Measurements from ENCODE around the gene ICAM4. TPM values are rescaled to one million over a fixed set of nuclear protein-coding genes. Genes with fewer than 3 reads are reported as not detected.

Gene ICAM4
- total and polyA plus RNA-seq, 7 experiments from 2014 or later, result 0.40 to 3.7 (median 0.73) TPM

GRCh38 chr19:10245189-10245939 is 41.4 kb upstream of the ICAM4 start:
- ATAC-seq (no peak), DNase-seq (no peak)
- Mint-ChIP-seq H3K27me3 (no peaks in the 10 kb centered on the region), H3K36me3 (no peaks in the 10 kb centered on the region), H3K9me3 (no peaks in the 10 kb centered on the region), H3K4me3 (no peak overlapping the region), H3K27ac (peak overlapping the region in 1 of 9 donors; percentile 45), H3K4me1 (peaks cover 0 to 6% (median 4%) of the 10 kb centered on the region in 7 donors)
- Histone ChIP-seq H3K36me3 (ENCODE audit: control insufficient read depth in 2 of 3, insufficient read depth in 3 of 3, low read length in 3 of 3) (no peaks in the 10 kb centered on the region), H3K4me3 (ENCODE audit: low read length) (no peak overlapping the region), H3K9me3 (ENCODE audit: control insufficient read depth in 2 of 3, low read length in 3 of 3) (no peaks in the 10 kb centered on the region), H3K27ac (ENCODE audit: low read depth, low read length) (no peak overlapping the region), H3K27me3 (ENCODE audit: control insufficient read depth in 2 of 2, insufficient read depth in 2 of 2, low read length in 2 of 2) (no peaks in the 10 kb centered on the region), H3K4me1 (ENCODE audit: control insufficient read depth in 2 of 2, insufficient read depth in 2 of 2, low read length in 2 of 2) (no peaks in the 10 kb centered on the region)
- intact Hi-C loops (cut with micrococcal nuclease), result no loop called here
- POLR2A ChIA-PET, result interaction anchor here (1.0 to 1.2 kb wide), 2 partner anchors 9 to 63 kb away, joined by 3 read pairs; no protein-coding TSS in a partner anchor
- CTCF ChIA-PET, result interaction anchor here (0.6 to 0.8 kb wide), 2 partner anchors 20 to 50 kb away, joined by 3 read pairs; no protein-coding TSS in a partner anchor

DNA sequence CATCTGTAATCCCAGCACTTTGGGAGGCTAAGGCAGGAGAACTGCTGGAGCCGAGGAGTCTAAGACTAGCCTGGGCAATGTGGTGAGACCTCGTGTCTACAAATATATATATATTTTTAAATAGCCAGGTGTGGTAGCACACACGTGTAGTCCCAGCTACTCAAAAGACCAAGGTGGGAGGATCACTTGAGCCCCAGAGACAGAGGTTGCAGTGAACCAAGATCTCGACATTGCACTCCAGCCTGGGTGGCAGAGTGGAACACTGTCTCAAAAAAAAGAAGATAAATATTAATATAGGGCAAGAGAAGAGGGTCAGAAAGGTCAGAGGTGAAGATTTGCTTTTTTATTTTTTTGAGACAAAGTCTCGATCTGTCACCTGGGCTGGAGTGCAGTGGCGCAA is 40.2 kb upstream of the ICAM4 start:
- ATAC-seq (no peak), DNase-seq (no peak)
- ChIA-PET POLR2A (interaction anchor here (1.2 kb wide), 1 partner anchor 11 kb away, joined by 3 read pairs; no protein-coding TSS in a partner anchor), CTCF (interaction anchor here (0.6 to 0.8 kb wide), 4 partner anchors 10 to 316 kb away, joined by 3 to 4 read pairs (median 4); no protein-coding TSS in a partner anchor)
- intact Hi-C loops (cut with micrococcal nuclease), result no loop called here
- Histone ChIP-seq H3K9me3 (ENCODE audit: control insufficient read depth in 2 of 3, low read length in 3 of 3) (no peaks in the 10 kb centered on the region), H3K4me1 (ENCODE audit: control insufficient read depth in 2 of 2, insufficient read depth in 2 of 2, low read length in 2 of 2) (peaks cover 0 to 4% of the 10 kb centered on the region in 2 donors), H3K27ac (ENCODE audit: low read depth, low read length) (no peak overlapping the region), H3K36me3 (ENCODE audit: control insufficient read depth in 2 of 3, insufficient read depth in 3 of 3, low read length in 3 of 3) (no peaks in the 10 kb centered on the region), H3K4me3 (ENCODE audit: low read length) (no peak overlapping the region), H3K27me3 (ENCODE audit: control insufficient read depth in 2 of 2, insufficient read depth in 2 of 2, low read length in 2 of 2) (no peaks in the 10 kb centered on the region)
- Mint-ChIP-seq H3K27me3 (no peaks in the 10 kb centered on the region), H3K36me3 (no peaks in the 10 kb centered on the region), H3K27ac (no peak overlapping the region), H3K9me3 (no peaks in the 10 kb centered on the region), H3K4me3 (no peak overlapping the region), H3K4me1 (peaks cover 0 to 11% (median 4%) of the 10 kb centered on the region in 7 donors)

GRCh38 chr19:10251792-10252694 is 34.7 kb upstream of the ICAM4 start, which contains the start of gene MRPL4:
TSS of gene MRPL4 (plus strand) at chr19:10252214. CDS start at chr19:10252254, 40 bp downstream.
- peak; percentile 82 to 98 (median 96) for DNase-seq
- ATAC-seq, result peak; percentile 98
- Histone ChIP-seq H3K4me3 (ENCODE audit: low read length) (peak within 1 kb of the TSS; percentile 90), H3K27me3 (ENCODE audit: control insufficient read depth in 2 of 2, insufficient read depth in 2 of 2, low read length in 2 of 2) (no peaks in the 10 kb centered on the region), H3K4me1 (ENCODE audit: control insufficient read depth in 2 of 2, insufficient read depth in 2 of 2, low read length in 2 of 2) (peaks cover 6 to 12% of the 10 kb centered on the region in 2 donors), H3K27ac (ENCODE audit: low read depth, low read length) (peak within 1 kb of the TSS; percentile 78), H3K36me3 (ENCODE audit: control insufficient read depth in 2 of 3, insufficient read depth in 3 of 3, low read length in 3 of 3) (peaks cover 0 to 30% (median 0%) of the 10 kb centered on the region in 3 experiments), H3K9me3 (ENCODE audit: control insufficient read depth in 2 of 3, low read length in 3 of 3) (no peaks in the 10 kb centered on the region)
- peaks cover 7 to 26% (median 16%) of the 10 kb centered on the region in 5 donors for H3K36me3 Mint-ChIP-seq
- H3K4me3 Mint-ChIP-seq, result peak within 1 kb of the TSS; percentile 93 to 100 (median 98)
- H3K27me3 Mint-ChIP-seq, result no peaks in the 10 kb centered on the region
- intact Hi-C loops (cut with micrococcal nuclease), result loop anchor here (1.0 to 10.0 kb wide), 13 partner anchors 35 to 619 kb away; partner anchors contain the start of genes DNMT1 (in 2 of the 2), CARM1 (in 1 of the 2), DNM2 (in 1 of the 2) and EIF3G (in 1 of the 2)
- peaks cover 0 to 5% (median 0%) of the 10 kb centered on the region in 11 donors for H3K9me3 Mint-ChIP-seq
- CTCF ChIA-PET, result interaction anchor here (0.7 to 4.8 kb wide), 4 partner anchors 17 to 136 kb away, joined by 3 to 52 read pairs (median 24); no protein-coding TSS in a partner anchor
- POLR2A ChIA-PET, result interaction anchor here (1.0 to 1.9 kb wide), 4 partner anchors 16 to 152 kb away, joined by 3 to 6 read pairs (median 5); partner anchors contain the start of gene ICAM1
- peak within 1 kb of the TSS; percentile 92 to 99 (median 97) for H3K27ac Mint-ChIP-seq
- peaks cover 6 to 33% (median 24%) of the 10 kb centered on the region in 7 donors for H3K4me1 Mint-ChIP-seq

DNA sequence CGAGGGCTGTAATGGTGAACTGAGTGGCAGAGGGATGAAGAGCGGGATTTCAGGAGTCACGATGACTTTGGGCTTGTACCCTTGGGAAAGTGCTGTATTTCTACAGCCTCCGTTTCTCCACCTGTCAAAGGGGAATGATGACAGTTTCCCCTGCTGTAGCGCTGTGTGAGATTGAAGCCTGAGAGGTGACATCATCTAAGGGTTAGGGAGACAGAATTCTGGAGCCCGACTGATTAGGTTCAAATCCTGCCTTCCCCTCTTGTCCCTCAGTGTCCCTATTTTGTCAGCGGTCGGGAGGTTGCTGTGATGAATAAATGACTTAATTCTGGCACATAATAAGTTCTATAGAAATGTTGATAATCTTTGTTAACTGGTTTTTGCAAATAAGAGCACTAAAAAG is 34.0 kb upstream of the ICAM4 start:
- Histone ChIP-seq H3K9me3 (ENCODE audit: control insufficient read depth in 2 of 3, low read length in 3 of 3) (no peaks in the 10 kb centered on the region), H3K4me1 (ENCODE audit: control insufficient read depth in 2 of 2, insufficient read depth in 2 of 2, low read length in 2 of 2) (peaks cover 6 to 12% of the 10 kb centered on the region in 2 donors), H3K36me3 (ENCODE audit: control insufficient read depth in 2 of 3, insufficient read depth in 3 of 3, low read length in 3 of 3) (peaks cover 0 to 36% (median 0%) of the 10 kb centered on the region in 3 experiments), H3K27ac (ENCODE audit: low read depth, low read length) (peak overlapping the region; percentile 78), H3K27me3 (ENCODE audit: control insufficient read depth in 2 of 2, insufficient read depth in 2 of 2, low read length in 2 of 2) (no peaks in the 10 kb centered on the region), H3K4me3 (ENCODE audit: low read length) (peak overlapping the region; percentile 90)
- H3K27ac Mint-ChIP-seq, result peak overlapping the region; percentile 85 to 99 (median 94)
- H3K4me3 Mint-ChIP-seq, result peak overlapping the region; percentile 93 to 100 (median 98)
- ATAC-seq, result no peak
- peaks cover 12 to 33% (median 24%) of the 10 kb centered on the region in 7 donors for H3K4me1 Mint-ChIP-seq
- peaks cover 0 to 5% (median 0%) of the 10 kb centered on the region in 11 donors for H3K9me3 Mint-ChIP-seq
- no peaks in the 10 kb centered on the region for H3K27me3 Mint-ChIP-seq
- ChIA-PET POLR2A (interaction anchor here (0.6 to 1.9 kb wide), 3 partner anchors 17 to 141 kb away, joined by 3 to 6 read pairs (median 3); partner anchors contain the start of genes ICAM1 and P2RY11), CTCF (no interaction called here)
- intact Hi-C loops (cut with micrococcal nuclease), result loop anchor here (2.0 to 10.0 kb wide), 7 partner anchors 35 to 618 kb away; partner anchors contain the start of genes CARM1 (in 1 of the 2), DNM2 (in 1 of the 2), FBXL12 (in 1 of the 2) and ILF3 (in 1 of the 2)
- DNase-seq, result no peak
- peaks cover 14 to 32% (median 23%) of the 10 kb centered on the region in 5 donors for H3K36me3 Mint-ChIP-seq

GRCh38 chr19:10254244-10254643 is 32.5 kb upstream of the ICAM4 start:
- ATAC-seq (no peak), DNase-seq (no peak)
- Mint-ChIP-seq H3K27ac (peak overlapping the region in 4 of 9 donors; percentile 14 to 39 (median 31)), H3K4me3 (peak overlapping the region in 5 of 10 donors; percentile 16 to 98 (median 41)), H3K4me1 (peaks cover 12 to 36% (median 24%) of the 10 kb centered on the region in 7 donors), H3K36me3 (peaks cover 14 to 37% (median 23%) of the 10 kb centered on the region in 5 donors), H3K9me3 (peaks cover 0 to 5% (median 0%) of the 10 kb centered on the region in 11 donors), H3K27me3 (no peaks in the 10 kb centered on the region)
- CTCF ChIA-PET, result no interaction called here
- Histone ChIP-seq H3K9me3 (ENCODE audit: control insufficient read depth in 2 of 3, low read length in 3 of 3) (no peaks in the 10 kb centered on the region), H3K27me3 (ENCODE audit: control insufficient read depth in 2 of 2, insufficient read depth in 2 of 2, low read length in 2 of 2) (no peaks in the 10 kb centered on the region), H3K27ac (ENCODE audit: low read depth, low read length) (no peak overlapping the region), H3K4me1 (ENCODE audit: control insufficient read depth in 2 of 2, insufficient read depth in 2 of 2, low read length in 2 of 2) (peaks cover 6 to 12% of the 10 kb centered on the region in 2 donors), H3K36me3 (ENCODE audit: control insufficient read depth in 2 of 3, insufficient read depth in 3 of 3, low read length in 3 of 3) (peaks cover 0 to 49% (median 6%) of the 10 kb centered on the region in 3 experiments), H3K4me3 (ENCODE audit: low read length) (no peak overlapping the region)
- POLR2A ChIA-PET, result interaction anchor here (0.6 kb wide), 1 partner anchor 79 kb away, joined by 3 read pairs; the partner anchor contains the start of gene RAVER1
- intact Hi-C loops (cut with micrococcal nuclease), result loop anchor here (5.0 to 10.0 kb wide), 6 partner anchors 37 to 463 kb away; partner anchors contain the start of genes DNM2 (in 1 of the 2), FBXL12 (in 1 of the 2), ILF3 (in 1 of the 2) and PPAN (in 1 of the 2)

All from naive thymus-derived CD4-positive, alpha-beta T cell (primary cell).